ENCODE results near the gene QSOX1.

DNA sequence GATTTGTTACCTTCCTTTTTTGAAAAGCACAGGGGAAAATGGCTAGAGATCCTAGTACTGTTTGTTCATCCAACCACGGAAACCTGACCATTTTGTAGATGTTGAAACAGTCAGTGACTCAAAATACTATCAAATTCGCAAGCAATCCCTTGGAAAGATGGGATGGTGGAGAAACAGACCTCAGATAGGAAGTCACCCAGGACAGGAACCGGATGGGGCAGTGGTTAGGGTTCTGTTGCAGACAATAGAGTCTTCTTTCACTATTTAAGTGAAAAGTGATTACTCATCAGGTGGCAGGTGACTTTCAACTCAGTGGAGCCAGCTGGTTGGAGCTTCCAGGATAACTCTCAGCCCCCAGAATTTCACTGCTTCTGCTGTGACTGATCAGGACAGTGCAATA lies 92.4 kb downstream of the QSOX1 start:
- TF ChIP-seq, protein P1, sequence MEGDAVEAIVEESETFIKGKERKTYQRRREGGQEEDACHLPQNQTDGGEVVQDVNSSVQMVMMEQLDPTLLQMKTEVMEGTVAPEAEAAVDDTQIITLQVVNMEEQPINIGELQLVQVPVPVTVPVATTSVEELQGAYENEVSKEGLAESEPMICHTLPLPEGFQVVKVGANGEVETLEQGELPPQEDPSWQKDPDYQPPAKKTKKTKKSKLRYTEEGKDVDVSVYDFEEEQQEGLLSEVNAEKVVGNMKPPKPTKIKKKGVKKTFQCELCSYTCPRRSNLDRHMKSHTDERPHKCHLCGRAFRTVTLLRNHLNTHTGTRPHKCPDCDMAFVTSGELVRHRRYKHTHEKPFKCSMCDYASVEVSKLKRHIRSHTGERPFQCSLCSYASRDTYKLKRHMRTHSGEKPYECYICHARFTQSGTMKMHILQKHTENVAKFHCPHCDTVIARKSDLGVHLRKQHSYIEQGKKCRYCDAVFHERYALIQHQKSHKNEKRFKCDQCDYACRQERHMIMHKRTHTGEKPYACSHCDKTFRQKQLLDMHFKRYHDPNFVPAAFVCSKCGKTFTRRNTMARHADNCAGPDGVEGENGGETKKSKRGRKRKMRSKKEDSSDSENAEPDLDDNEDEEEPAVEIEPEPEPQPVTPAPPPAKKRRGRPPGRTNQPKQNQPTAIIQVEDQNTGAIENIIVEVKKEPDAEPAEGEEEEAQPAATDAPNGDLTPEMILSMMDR (IDR thresholded peaks at IDR 0.05): no peak
- no peak for TF ChIP-seq POLR2A (IDR thresholded peaks at IDR 0.05; ENCODE audit: low read depth)
- no peak for TF ChIP-seq POLR2AphosphoS5 (IDR thresholded peaks at IDR 0.05)

Data from esophagus muscularis mucosa (tissue), 3 donors.